Activated naive CD4-positive, alpha-beta T cell treated with anti-CD3 and anti-CD28 coated beads, Interleukin-2, amount 50 U/mL, for 72 hours (primary cell): ENCODE data around the gene CDK5R2. TPM values are rescaled to one million over a fixed set of nuclear protein-coding genes. Genes with fewer than 3 reads are reported as not detected.

Experiments
- ATAC-seq, 2 donors: fragments of 150-1000 bp; cut with Tn5 transposase; 2 replicates each; pipeline ENCODE4 v1.10.0; 2021; ENCODE audit warnings: mild to moderate bottlenecking in 2 of 2, moderate library complexity in 2 of 2
- DNase-seq, 2 donors: peaks; one replicate each; pipeline ENCODE4 v3.0.0; 2021 to 2022; ENCODE audit warnings: low spot score in 2 of 2
- H3K27ac Mint-ChIP-seq, 2 donors: one replicate each; pipeline ENCODE4 v1.8.0; 2022; ENCODE audit warnings: mild to moderate bottlenecking in 2 of 2, mixed read lengths in 2 of 2
- H3K36me3 Mint-ChIP-seq, 2 donors: one replicate each; pipeline ENCODE4 v1.8.0; 2022; ENCODE audit warnings: mixed read lengths in 2 of 2
- H3K9me3 Mint-ChIP-seq, 2 donors: one replicate each; pipeline ENCODE4 v1.8.0; 2022; ENCODE audit warnings: mixed read lengths in 2 of 2
- total RNA-seq, 2 donors: library from RNA; stranded (reverse); gene quantifications; one replicate each; pipeline ENCODE4 v1.2.3, GENCODE V29; 2022

CDK5R2 gene
- total RNA-seq, 2 donors from 2014 or later, result not detected

DNA sequence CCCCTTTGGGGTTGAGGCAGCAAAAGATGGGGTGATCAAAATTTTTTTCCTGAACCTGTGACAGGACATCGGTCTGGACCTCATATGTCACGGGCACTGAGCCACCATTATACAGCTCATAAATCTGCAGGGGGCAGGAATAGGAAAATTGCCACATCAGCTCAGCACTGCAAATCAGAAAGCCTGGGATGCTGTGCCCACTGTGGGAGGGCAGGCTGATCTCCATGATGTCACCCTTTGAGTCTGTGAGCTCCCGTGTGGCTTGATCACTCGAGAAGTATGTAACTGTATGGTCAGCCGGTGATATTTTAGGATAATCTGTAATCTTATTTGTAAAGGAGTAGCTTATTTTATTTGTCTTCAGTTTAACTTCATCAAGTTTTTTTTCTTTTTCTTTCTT, 51.4 kb downstream of the CDK5R2 start:
- Mint-ChIP-seq H3K27ac (no peak overlapping the region), H3K36me3 (no peaks in the 10 kb centered on the region), H3K9me3 (no peaks in the 10 kb centered on the region)
- DNase-seq (no peak), ATAC-seq (no peak)

Other genes starting within 250 kb of the CDK5R2 start
- gene TTLL4, start 248.8 kb upstream of the CDK5R2 start, total RNA-seq, result 10 to 100 TPM; 28.2 to 42.2 TPM
- gene CYP27A1, start 177.5 kb upstream of the CDK5R2 start, total RNA-seq, result under 1 TPM; 0.16 to 0.18 TPM
- gene PRKAG3, start 127.9 kb upstream of the CDK5R2 start, total RNA-seq, result not detected
- gene WNT6, start 99.9 kb upstream of the CDK5R2 start, total RNA-seq, result not detected
- gene WNT10A, start 78.8 kb upstream of the CDK5R2 start, total RNA-seq, result 1 to 10 TPM in 1 of 2 donors, under 1 TPM in 1; 0.11 to 6.1 TPM
- gene FEV, start 25.5 kb downstream of the CDK5R2 start, total RNA-seq, result not detected
- not detected for gene CRYBA2, start 33.8 kb downstream of the CDK5R2 start, total RNA-seq
- not detected for gene CFAP65, start 81.8 kb downstream of the CDK5R2 start, total RNA-seq
- gene IHH, start 101.3 kb downstream of the CDK5R2 start, total RNA-seq, result under 1 TPM in 1 of 2 donors, not detected in 1; 0.14 TPM
- 10 to 100 TPM; 20.9 to 25.0 TPM for gene NHEJ1, start 201.1 kb downstream of the CDK5R2 start, total RNA-seq
- gene SLC23A3, start 210.4 kb downstream of the CDK5R2 start, total RNA-seq, result 1 to 10 TPM; 1.5 to 2.8 TPM
- 10 to 100 TPM; 46.9 to 48.0 TPM for gene CNPPD1, start 217.3 kb downstream of the CDK5R2 start, total RNA-seq
- gene RETREG2, start 218.6 kb downstream of the CDK5R2 start, total RNA-seq, result 100 to 1,000 TPM in 1 of 2 donors, 10 to 100 TPM in 1; 93.0 to 120 TPM
- gene ZFAND2B, start 247.1 kb downstream of the CDK5R2 start, total RNA-seq, result 10 to 100 TPM; 25.6 to 66.5 TPM